GM21786 (cell line): ENCODE results near the gene TBXAS1.

Experiments used
- ATAC-seq: cut with Tn5 transposase; IDR thresholded peaks from one replicate; pipeline ENCODE4 v1.9.1; 2021; ENCODE audit not compliant: unreplicated experiment

The TBXAS1 gene

DNA sequence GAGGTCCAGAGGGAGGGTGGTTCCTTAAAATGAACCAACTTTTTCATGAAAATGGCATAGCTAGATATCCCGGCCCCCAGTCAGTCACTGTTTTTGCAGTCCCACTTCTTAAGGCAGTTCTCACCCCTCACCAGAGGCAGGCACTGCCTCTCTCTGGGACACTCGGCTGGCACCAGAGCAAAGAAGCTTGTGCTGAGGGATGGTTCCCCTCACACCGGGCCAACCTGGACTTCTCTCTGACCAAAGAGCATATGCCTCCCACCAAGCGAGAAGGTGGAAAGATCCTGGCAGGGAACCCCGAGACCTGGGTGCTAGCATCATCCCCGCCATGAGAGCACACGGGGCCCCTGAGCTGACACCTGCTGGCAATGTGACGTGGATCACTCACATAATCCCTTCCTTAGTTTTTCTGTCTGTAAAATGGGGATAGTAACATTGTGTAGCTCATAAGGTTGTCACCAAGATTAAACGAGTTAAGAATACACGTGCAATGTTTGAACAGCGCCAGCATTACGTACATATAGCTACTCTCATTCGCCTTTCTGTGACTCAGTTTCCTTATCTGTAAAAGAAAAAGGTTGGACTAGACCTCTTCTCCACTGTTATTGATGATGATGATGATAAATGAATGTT lies 145.2 kb downstream of the TBXAS1 start:
- ATAC-seq: no peak

DNA sequence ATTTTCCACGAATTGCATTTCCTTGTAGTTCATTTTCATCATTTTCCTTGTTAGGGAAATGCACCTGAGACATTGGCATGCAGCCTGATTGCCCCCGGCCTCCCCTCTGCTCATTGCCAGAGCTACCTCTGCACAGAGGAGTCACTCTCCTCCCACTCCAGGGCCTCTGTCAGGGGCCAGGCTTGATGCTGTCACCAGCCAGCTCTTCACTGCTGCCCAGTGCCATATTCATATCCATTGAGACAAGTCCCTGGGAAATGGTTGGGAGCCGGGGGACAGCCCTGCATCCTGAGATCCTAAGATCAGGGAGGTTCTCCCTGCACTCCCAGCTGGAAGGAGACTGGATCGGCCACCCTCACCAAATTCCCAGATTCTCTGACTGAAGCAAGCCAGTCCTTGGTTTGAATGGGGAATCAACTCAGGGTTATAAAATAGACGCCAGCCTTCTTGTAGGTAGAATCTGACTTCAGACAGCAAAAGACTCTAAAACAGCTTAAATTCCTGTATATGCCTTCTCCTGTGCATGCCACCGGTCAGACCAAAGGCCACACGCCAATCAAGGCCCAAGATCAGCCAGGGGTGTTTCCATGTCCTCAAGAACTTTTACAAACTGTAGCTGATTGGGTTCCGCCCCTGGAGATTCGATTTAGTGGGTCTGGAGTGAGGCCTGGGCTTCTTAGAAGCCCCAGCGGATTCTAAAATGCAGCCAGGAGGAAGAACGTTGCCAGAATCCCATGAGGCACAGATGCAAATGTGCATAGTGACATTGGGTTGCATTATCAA lies 147.2 kb downstream of the TBXAS1 start:
- no peak for ATAC-seq

DNA sequence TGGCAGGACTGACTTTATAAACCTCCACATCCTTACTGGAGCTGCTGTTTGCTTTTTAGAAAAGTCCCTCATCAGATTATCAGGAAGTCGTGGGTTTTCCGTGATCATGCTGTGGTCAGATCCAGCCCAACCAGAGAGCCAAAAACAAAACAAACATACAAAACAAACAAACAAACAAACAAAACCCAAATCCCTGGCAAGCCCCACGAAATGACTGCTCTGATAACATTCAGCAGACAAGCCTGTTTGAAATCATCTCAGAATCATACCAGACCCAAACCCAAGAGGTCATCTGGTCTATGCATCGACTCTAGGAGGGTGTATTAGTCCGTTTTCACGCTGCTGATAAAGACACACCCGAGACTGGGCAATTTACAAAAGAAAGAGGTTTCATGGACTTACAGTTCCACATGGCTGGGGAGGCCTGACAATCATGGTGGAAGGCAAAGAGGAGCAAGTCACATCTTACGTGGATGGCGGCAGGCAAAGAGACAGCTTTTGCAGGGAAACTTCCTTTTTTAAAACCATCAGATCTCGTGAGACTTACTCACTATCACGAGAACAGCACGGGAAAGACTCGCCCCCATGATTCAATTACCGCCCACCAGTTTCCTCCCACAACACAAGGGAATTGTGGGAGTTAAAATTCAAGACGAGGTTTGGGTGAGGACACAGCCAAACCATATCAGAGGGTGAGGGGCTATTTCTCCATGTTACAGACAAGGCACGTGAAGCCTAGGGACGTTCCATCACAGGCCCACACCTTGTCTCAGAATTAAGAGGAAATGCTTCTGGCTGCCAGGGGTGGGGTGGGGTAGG lies 148.0 kb downstream of the TBXAS1 start:
- no peak for ATAC-seq

DNA sequence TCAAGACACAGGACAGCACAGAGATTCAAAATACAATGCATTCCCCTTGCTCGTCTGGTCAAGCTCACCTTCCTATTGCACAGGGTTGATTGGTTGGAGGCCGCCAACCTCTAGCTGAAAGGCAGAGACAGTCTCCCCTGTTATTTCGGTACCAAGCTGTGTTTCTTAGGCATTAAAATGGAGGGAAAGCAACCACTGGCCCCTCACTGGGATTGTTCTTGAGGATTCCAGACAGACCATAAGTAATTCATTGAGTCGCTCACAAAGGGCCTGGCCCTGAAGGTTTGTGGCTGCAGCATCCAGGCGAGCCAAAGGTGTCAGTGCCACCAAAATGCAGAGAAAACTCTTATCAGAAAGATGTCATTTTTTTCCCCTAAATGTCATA lies 152.4 kb downstream of the TBXAS1 start:
- ATAC-seq: no peak

DNA sequence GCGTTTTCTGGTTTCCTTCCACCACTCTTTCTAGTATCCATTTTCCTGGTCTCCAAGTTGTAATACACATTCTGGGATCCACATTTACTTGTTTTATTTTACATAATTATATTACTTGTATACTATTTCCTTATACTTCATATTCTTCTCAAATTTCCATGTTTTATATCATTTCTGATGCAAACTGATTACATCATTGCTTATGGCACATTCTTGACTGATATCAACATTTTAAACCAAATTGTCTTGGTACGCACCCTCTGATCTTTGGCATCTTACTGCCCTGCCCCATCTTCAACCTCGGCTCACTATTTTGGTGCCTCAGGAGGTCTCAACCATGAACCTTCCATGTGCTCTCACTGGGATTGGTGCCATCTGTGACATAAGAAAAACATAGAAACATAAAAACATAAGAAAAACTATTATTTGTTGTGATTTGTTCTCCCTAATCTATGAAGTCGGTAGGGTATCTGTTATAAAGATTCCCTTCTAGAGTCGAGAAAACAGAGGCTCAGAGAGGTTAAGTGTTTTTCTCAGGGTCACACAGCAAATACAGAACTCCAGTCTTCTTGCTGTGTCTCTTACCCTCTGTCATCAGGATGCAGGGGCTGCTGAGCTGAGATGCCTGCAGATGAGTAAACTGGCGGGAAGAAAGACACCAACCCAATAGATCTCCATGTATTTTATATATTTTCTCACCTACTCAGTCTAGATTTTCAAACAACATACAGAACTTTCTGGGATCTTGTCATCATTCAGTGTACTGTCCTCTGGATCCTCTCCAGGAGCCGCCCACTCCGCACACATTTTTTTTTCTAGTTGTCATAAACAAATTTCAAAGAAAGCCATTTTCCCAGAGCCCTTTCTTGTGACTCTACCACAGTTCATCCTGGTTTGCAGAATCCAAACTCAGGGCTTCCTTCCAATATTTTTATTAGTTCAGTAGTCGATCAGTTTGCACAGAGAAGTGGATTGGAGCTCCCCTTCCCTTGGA lies 154.2 kb downstream of the TBXAS1 start:
- ATAC-seq: no peak

DNA sequence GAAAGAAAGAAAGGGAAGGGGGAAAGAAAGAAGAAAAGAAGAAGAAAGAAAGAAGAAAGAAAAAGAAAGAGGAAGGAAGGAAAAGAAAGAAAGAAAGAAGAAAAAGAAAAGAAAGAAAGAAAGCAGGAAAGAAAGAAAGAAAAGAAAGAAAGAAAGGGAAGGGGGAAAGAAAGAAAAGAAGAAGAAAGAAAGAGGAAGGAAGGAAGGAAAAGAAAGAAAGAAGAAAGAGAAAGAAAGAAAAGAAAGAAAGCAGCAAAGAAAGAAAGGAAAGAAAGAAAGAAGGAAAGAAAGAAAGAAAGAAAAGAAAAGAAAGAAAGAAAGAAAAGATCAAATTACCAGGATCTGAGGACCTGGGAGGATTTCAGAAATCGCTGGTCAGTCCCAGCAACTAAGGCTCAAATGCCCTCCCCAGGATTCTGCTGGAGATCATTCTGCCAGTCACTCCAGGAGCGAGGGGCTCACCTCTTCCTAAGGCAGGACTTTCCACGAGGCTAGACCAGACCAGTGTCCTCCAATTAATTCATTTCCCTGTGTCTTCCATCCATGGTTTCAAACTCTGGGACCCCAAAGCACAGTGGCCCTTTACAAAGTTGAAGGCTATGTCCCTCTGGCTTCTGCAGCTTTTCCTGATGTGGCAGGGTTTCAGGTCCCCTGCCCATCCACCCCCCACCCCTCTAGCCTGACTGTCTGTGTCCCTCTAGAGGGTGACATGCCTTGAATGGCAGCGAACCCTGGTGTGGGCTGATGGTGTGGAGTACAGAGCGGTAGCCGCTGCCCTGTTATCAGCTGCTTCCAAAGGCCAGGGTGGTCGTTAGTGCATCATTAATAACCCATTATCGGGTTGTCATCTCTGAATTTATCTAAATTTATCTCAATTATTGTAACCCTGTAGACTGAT lies 155.8 kb downstream of the TBXAS1 start:
- ATAC-seq: no peak

DNA sequence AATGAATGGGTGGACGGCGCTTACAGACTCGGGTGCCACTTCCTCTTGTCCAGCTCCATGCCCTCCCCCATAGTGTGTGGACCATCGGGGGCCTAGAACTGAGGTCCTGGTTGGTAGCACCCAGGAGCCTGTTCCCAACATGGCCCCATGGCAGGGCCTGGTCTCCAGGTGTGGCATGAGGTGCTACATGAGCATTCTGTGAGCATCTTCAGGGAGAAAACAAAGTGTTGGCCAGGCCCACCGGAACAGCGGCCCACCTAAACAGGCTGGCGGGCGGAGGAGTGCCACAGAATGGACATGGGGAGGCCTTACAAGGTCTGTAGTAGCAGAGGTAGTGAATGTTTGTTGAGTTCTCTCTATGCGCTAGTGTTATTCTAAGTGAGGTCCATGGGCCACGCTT lies 156.7 kb downstream of the TBXAS1 start:
- ATAC-seq: no peak

DNA sequence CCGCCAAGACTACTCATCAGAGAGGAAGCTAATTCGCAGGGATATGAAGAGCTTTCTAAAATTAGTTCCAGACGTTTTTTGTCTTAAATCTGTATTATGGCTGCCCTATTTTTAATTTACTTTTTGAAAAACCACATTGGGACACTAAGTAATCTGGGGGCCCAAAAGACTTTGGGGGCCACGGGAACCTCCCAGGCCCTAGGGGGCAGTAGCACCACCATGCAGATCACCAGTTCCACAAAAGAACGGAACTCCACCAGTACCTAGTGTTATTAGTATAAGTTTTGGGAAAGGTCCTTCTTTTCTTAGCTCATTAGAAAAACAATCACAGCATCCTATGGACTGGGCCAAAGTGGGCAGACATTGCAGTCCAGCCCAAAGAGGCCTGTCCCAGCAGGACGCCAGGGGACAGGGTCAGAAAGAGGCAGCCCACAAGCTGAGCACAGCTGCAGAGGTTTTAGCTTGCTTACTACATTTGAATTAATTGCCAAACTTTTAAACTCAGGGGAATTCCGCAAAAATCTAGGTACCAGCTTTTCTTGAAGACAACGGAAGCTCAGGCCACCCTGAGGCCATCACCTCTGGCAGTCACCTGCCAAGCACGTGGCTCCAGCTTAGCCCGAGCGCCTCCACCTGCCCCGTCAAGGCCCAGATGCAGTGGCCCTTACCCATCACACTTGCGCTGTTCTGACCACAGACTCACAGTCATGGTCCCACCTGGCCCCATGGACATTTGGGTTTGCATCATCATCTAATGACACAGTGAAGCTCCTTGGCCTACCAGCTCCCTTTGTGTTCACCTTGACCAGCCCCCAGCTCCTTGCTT lies 158.8 kb downstream of the TBXAS1 start:
- ATAC-seq: no peak

DNA sequence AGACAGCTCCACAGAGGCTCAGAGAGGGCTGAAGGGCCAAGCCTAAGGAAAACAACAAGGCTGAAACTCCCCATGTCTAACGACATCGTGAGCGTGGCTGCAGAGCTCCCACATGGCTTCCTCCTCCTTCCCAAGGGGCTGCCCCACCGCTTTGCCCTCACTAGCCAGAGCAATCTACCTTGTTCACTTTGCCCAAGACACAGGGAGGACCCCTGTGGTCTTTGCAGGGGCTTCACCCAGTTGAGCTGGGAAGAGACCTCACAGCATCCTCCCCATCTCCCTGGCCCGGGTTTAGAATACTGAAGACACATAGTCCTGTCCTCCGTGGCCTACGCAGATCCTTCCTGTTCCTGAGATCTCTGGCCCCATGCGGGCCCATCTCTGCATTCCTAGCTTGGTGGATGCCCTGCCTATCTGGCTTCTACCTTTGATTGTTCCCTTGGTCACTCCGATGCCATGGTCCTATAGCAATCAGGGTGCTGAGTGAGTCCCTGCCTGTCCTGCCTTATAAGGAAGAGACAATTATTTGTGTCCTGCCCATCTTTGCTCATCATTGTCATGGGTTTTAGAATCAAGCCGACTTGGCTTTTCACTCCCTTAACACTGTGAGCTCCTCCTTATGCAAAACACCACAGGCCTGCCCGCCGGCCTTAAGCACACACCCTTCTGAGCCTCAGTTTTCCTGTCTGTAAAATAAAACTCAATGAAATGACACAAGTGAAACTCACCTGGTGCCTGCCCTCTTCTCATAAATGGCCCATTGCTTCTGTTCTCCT lies 160.5 kb downstream of the TBXAS1 start:
- ATAC-seq: no peak

DNA sequence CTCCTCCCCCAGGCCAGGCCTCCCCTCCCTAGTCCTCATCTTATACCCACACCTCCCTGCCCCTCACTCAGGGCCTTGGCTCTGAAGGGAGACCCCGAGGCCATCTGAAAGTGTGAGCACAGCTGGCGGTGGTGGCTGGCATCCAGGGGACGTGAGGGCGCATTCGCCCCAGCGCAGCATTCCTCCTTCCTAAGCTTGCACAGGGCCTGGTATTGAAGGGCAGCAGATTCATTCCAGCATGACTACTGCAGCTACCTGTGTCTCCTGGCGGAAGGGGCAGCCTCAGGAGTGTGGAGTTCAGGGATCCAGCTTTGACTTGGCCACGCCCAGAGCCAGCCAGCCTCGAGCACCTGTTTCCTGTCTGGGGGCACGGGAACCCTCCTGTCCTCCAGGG lies 161.1 kb downstream of the TBXAS1 start:
- ATAC-seq: no peak

DNA sequence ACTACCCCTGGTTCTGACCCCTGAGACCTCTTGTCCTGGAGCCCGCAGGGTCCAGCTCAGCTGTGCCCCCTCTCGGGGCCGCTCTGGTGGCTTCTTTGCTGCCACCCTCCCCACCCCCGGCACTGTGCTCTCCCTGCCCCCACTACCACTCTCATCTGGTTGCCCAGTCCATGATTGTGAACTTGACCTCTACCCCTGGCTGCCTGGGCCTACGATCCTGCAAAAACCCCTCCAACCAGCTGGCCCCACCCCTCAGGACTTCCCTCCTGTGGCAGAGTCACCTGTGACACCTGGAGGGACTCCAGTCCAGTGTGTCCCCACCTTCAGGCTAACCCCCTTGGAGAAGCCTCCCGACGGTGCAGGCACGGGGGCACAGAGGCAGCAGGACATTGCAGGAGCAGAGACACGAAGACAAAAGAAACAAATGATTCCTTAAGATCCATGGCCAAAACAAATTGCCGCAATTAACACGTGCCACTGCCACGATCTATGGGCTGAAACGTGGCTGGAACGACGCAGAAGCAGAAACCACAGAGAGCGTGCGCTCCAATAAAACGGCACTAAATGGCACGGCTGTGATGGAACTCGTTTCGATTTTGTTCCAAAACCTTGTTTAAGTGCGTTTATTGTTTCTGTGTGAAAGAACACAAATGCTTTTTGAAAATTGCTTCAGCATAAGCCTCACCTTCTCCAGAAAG lies 161.7 kb downstream of the TBXAS1 start:
- no peak for ATAC-seq

DNA sequence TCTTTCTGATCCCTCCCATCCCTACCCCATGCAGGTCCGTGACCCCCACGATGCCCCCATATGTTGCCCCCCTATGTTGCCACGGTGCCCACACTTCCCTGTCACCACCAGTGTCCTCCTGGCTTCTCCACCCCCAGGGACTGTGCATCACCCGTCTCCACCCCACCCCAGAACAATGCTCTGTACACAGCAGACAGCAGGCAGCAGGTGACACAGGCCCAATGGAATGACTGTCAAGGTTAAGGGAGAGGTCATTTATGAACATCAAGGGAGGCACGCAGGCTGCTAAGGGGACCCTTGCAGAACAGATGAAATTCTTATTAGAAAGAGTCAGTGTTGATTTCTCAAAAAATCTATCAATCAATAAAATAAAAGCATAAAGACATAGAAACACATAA lies 162.2 kb downstream of the TBXAS1 start:
- no peak for ATAC-seq

DNA sequence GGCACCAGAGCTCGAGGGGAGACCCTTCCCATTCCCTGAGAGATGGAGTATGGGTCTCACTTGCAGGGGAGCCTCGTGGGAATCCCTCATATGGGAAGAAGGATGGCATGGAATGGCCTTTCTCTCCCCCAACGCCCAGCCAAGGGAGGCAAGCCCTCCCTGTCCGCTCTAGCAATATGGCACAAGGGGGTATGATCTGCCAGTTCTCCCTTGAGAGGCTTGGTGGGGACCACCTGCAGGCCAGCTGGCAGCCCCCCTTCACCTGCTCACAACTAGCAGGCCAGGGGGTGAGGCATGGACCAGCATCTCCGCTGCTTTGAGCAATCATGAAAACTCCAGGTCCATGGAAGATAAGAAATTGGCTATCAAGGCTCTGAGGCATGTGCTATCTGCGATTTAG lies 162.8 kb downstream of the TBXAS1 start:
- no peak for ATAC-seq

DNA sequence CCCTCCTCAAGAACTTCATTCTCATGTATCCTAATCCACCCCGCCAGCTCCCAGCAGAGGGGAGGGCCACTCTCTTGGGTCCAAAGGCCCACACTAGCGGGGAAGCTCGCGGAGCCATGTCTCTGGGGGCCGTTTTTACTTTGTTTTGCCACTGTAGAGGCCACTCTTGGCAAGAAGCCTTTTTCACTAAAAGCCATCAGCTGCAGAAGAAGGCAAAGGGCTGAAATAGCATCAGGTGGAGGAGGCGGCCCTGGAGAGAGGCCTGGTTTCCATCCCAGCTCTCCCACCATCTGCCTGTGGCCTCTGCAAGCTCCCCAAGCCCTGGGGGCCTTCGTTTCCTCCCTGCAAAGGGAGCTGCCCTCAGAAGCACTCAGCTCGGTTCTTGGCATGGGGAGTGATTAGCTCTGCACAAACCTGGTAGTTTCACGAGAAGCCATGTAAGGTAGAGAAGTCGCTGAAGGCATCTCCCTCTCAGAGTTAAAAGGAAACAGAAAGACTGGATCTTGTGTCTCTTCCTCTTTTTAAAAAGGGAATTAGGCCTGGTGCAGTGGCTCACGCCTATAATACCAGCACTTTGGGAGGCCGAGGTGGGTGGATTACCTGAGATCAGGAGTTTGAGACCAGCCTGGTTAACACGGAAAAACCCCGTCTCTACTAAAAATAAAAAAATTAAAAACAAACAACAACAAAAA lies 163.4 kb downstream of the TBXAS1 start:
- no peak for ATAC-seq

DNA sequence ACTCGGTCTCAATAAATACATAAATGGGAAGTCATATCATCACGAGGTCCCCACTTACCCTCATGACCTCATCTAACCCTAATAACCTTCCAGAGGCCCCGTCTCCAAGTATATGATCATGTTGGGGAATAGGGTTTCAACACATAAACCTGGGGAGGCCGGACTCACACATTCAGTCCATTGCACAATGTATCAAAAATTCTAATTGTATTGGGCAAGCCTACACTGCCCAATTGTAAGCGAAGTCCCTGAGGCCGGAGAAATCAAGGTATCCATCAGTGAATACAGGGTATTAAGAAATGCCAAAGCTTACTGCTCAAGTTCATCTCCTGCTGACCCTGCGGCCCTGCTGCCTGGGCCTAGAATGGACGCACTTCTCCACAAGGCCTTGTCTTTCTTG lies 164.1 kb downstream of the TBXAS1 start:
- no peak for ATAC-seq

DNA sequence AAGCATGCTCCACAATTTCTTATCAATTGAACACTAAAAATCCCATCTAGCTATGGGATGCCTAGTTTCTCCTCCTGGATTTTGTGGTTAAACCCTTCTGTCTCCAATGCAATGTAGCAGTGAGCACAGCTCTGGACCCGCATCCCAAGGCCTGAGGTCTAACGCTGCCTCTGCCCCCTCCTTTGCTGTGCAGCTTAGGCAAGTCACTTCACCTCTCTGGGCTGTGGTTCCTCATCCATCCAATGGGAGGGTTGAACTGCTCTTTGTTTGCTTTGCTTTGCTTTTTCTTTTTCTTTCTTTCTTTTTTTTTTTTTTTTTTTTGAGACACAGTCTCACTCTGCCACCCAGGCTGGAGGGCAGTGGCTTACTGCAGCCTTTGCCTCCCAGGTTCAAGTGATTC lies 164.5 kb downstream of the TBXAS1 start:
- ATAC-seq: no peak

DNA sequence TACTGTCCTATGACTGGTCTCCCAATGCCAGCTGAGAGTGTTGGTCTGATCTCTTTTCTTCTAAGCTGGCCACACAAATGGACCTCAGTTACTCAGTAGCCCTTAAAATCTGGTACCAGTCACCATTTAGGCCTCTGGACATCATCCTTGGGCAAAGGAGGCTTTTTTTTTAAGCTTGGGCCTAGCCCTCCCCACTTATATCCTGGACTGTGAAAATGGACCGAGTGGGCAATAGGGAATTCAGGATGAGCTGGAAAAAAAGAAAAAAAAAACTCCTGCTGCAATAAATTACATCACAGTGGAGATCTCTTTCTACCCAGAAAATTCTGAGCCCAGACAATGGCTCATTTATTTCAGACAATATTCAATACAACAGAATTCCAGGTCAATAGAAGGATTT lies 165.3 kb downstream of the TBXAS1 start:
- no peak for ATAC-seq
